ENCODE measurements around the gene RAI14. TPM values are rescaled to one million over a fixed set of nuclear protein-coding genes. Genes with fewer than 3 reads are reported as not detected.

The RAI14 gene
- total RNA-seq, 2 donors from 2014 or later = 25.7 to 27.5 TPM

DNA sequence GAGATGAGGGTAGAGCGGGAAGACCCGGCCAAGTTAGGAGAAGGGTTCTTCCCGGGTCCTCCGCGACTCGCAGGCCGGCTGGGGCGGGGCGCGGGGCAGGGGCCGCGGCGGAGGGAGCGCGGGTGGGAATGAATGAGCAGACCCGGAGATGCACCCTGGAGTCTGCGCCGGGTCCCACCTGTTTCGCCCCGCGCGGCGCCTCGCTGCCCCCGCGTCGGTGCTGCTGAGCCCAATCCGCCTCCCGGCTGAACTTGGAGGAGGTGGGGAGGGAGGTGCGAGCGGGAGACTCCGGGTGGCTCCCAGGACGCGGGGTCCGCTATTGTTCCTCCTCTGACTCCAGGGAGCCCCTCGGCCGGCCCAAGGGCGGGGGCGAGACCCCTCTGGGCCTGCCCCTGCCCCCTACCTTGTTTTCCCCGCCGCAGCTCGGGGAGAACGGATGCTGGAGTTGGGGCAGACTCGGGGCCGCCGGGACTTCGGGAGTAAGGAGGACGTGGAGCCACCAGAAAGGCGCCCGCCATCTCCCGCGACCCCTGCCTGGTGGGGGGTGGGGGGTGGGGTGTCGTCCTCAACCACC lies 659 bp downstream of the RAI14 start:
- intact Hi-C loops (cut with DNase I) = no loop called here
- Histone ChIP-seq H3K27me3 (no peaks in the 10 kb centered on the region), H3K36me3 (replicated peaks in 1 of 2; ENCODE audit: insufficient read depth in 1 of 2, low read depth in 2 of 2) (no peaks in the 10 kb centered on the region), H3K27ac (peak overlapping the region; percentile 84 to 94 (median 91)), H3K4me1 (peaks cover 20% of the 10 kb centered on the region), H3K9me3 (no peaks in the 10 kb centered on the region), H3K4me3 (peak overlapping the region; percentile 25 to 72)
- 1% methylated on average over 29 to 52 of the region's 53 CpGs for WGBS, 2 donors
- peak; percentile 16 to 37 (median 29) for DNase-seq
- TF ChIP-seq POLR2A (IDR thresholded peaks at IDR 0.05) = no peak
- TF ChIP-seq, protein P1, sequence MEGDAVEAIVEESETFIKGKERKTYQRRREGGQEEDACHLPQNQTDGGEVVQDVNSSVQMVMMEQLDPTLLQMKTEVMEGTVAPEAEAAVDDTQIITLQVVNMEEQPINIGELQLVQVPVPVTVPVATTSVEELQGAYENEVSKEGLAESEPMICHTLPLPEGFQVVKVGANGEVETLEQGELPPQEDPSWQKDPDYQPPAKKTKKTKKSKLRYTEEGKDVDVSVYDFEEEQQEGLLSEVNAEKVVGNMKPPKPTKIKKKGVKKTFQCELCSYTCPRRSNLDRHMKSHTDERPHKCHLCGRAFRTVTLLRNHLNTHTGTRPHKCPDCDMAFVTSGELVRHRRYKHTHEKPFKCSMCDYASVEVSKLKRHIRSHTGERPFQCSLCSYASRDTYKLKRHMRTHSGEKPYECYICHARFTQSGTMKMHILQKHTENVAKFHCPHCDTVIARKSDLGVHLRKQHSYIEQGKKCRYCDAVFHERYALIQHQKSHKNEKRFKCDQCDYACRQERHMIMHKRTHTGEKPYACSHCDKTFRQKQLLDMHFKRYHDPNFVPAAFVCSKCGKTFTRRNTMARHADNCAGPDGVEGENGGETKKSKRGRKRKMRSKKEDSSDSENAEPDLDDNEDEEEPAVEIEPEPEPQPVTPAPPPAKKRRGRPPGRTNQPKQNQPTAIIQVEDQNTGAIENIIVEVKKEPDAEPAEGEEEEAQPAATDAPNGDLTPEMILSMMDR (IDR thresholded peaks at IDR 0.05) = no peak
- ATAC-seq = peak; percentile 20

DNA sequence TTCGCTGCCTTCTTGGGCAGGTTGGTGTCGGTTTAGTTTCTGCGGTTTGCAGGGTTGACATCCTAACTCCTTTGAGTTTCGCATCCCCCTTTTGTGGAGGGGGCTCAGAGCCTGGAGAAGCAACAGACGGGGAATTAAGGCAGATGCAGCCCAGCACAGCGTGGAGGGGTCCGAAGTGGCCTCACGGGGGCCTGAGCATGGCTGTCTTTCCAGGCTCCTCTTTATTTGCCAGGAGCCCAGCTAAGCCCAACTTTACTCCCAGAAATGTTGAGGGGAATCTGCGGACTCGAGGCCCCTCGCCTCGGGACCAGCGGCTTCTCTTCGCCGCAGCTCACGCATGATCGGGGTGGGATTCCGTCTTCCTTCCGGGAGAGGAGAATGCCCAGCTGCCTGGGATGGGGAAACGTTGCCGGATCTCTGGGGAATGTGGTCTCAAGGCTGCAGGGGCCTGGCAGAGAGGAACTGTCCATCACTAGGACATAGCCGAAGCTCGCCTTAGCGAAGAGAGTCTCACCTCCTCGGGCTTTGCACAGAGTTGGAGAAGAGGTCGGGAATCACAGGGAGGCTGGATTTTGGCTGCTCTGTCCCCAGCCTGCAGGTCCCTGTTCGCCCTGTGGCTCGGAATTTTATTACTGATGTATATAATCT lies 1.3 kb downstream of the RAI14 start:
- peak overlapping the region in 3 of 4 donors; percentile 84 to 94 (median 89) for H3K27ac ChIP-seq
- no peaks in the 10 kb centered on the region for H3K9me3 ChIP-seq
- intact Hi-C loops (cut with DNase I) = no loop called here
- 12 to 20% methylated on average over 21 to 28 of the region's 28 CpGs for WGBS, 2 donors
- no peaks in the 10 kb centered on the region for H3K27me3 ChIP-seq
- peaks cover 20% of the 10 kb centered on the region for H3K4me1 ChIP-seq
- ATAC-seq = no peak
- TF ChIP-seq POLR2A (IDR thresholded peaks at IDR 0.05) = no peak
- TF ChIP-seq, protein P1 (IDR thresholded peaks at IDR 0.05) = no peak
- peak in 2 of 4 donors; percentile 11 to 17 for DNase-seq
- H3K36me3 ChIP-seq (replicated peaks in 1 of 2; ENCODE audit: insufficient read depth in 1 of 2, low read depth in 2 of 2) = no peaks in the 10 kb centered on the region
- peak overlapping the region; percentile 25 to 72 for H3K4me3 ChIP-seq

DNA sequence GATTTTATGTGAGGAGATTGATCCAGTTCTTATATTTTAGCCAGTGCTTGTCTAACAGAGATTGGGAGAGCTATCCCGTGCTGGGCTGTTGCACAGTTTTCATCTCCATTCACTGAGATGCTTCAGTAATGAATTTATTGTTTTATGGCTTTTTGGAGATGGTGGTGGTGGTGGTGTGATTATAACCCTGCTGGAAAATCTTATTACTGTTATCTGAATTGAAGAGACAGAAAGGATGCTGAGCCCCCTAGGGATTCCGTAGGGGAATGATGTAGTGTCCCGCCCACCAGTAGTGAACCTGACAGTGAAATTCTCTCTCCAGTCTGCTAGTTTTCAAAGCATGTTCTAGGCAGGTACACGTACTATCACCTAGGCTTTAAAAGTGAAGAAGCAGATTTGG lies 1.9 kb downstream of the RAI14 start:
- WGBS, 2 donors = 73 to 77% methylated on average over 4 of the region's 4 CpGs
- H3K27ac ChIP-seq = no peak overlapping the region
- intact Hi-C loops (cut with DNase I) = no loop called here

DNA sequence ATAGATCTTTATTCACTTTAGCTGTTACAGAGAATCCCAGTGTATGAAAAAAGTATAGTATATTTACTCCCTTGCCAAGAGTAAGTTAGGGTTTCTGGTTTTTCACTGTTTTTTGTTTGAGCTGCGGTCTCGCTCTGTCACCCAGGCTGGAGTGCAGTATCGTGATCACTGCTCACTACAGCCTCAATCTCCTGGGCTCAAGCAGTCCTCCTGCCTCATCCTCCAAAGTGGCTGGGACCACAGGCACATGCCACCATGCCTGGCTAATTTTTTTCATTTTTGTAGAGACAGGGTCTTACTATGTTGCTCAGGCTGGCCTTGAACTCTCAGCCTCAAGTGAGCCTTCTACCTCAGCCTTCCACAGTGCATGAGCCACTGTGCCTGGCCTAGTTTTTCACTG lies 3.0 kb downstream of the RAI14 start:
- DNase-seq = no peak
- peaks cover 20% of the 10 kb centered on the region for H3K4me1 ChIP-seq
- no peaks in the 10 kb centered on the region for H3K27me3 ChIP-seq
- H3K36me3 ChIP-seq (replicated peaks in 1 of 2; ENCODE audit: insufficient read depth in 1 of 2, low read depth in 2 of 2) = no peaks in the 10 kb centered on the region
- intact Hi-C loops (cut with DNase I) = no loop called here
- TF ChIP-seq, protein P1 (IDR thresholded peaks at IDR 0.05) = no peak
- no peak for TF ChIP-seq POLR2A (IDR thresholded peaks at IDR 0.05)
- H3K9me3 ChIP-seq = no peaks in the 10 kb centered on the region
- ATAC-seq = no peak
- 98 to 100% methylated on average over 3 of the region's 3 CpGs for WGBS, 2 donors
- H3K4me3 ChIP-seq = no peak overlapping the region
- no peak overlapping the region for H3K27ac ChIP-seq

More for the DNA sequence above, 1.9 kb downstream of the RAI14 start:
- no peak for ATAC-seq
- no peak for DNase-seq
- Histone ChIP-seq H3K36me3 (replicated peaks in 1 of 2; ENCODE audit: insufficient read depth in 1 of 2, low read depth in 2 of 2) (no peaks in the 10 kb centered on the region), H3K4me3 (no peak overlapping the region), H3K27me3 (no peaks in the 10 kb centered on the region), H3K4me1 (peaks cover 20% of the 10 kb centered on the region), H3K9me3 (no peaks in the 10 kb centered on the region)
- TF ChIP-seq, protein P1 (IDR thresholded peaks at IDR 0.05) = no peak
- no peak for TF ChIP-seq POLR2A (IDR thresholded peaks at IDR 0.05)

DNA sequence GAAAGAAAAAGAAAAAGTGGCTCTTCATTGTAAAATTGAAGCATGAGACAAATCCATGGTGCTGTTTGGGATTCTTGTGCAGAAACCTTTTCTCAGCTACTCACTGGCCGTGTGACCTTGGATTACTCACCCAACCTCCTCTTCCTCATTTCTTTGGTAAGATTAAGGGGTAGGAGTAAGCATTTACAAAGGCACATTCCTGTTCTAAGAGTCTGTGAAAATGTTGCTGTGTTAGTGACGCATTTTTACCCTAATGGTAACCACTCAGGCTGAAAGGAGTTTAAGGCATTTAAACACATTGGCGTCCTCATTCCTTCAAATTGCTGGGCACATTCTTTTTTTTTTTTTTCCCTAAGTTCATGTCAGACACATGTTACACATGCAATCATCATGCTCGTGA lies 4.3 kb downstream of the RAI14 start:
- DNase-seq (no peak), ATAC-seq (no peak)
- H3K27ac ChIP-seq = no peak overlapping the region
- H3K4me1 ChIP-seq = peaks cover 16% of the 10 kb centered on the region
- H3K36me3 ChIP-seq (replicated peaks in 1 of 2; ENCODE audit: insufficient read depth in 1 of 2, low read depth in 2 of 2) = no peaks in the 10 kb centered on the region
- WGBS, 2 donors = 89 to 90% methylated on average over 4 of the region's 4 CpGs
- intact Hi-C loops (cut with DNase I) = no loop called here
- H3K9me3 ChIP-seq = no peaks in the 10 kb centered on the region
- no peak for TF ChIP-seq POLR2A (IDR thresholded peaks at IDR 0.05)
- TF ChIP-seq, protein P1 (IDR thresholded peaks at IDR 0.05) = no peak
- no peaks in the 10 kb centered on the region for H3K27me3 ChIP-seq
- no peak overlapping the region for H3K4me3 ChIP-seq

All from body of pancreas (tissue), 4 donors.